Keratinocyte (primary cell): Measurements from ENCODE around the gene S100A13.

ENCODE experiments used
- CTCF ChIP-seq, 3 experiments: IDR thresholded peaks in 1 of 3; conservative IDR thresholded peaks in 1 of 3; optimal IDR thresholded peaks in 1 of 3; 2 replicates in 2 of 3; 3 replicates in 1 of 3; pipeline versions ENCODE3 to v1.5.1; 2011; ENCODE audit warnings: low read length in 3 of 3, mild to moderate bottlenecking in 3 of 3, moderate library complexity in 2 of 3, control low read depth in 1 of 3, inconsistent platforms in 1 of 3; ENCODE audit not compliant: insufficient read depth in 2 of 3; ENCODE audit errors: extremely low read depth in 1 of 3
- EZH2 ChIP-seq: IDR thresholded peaks from one replicate; pipeline ENCODE4 v1.6.1; 2012; ENCODE audit warnings: inconsistent platforms, mild to moderate bottlenecking, low read length, moderate library complexity

- TF ChIP-seq CTCF (optimal IDR thresholded peaks at IDR 0.05 in 1 of 3, IDR thresholded peaks at IDR 0.05 in 1 of 3, conservative IDR thresholded peaks at IDR 0.05 in 1 of 3; ENCODE audit: extremely low read depth in 1 of 3, insufficient read depth in 2 of 3, low read length in 3 of 3) (no peak), EZH2 (no peak)
Measured at GRCh38 chr1:153633754-153634665, 6.7 kb upstream of the S100A13 start, which contains the start of gene CHTOP.
